IMR-90 (cell line): ENCODE measurements around the gene CDK10. TPM values are rescaled to one million over a fixed set of nuclear protein-coding genes. Genes with fewer than 3 reads are reported as not detected.

ENCODE experiments used
- ATAC-seq: fragments of 200-7000 bp; cut with Tn5 transposase; 2 replicates; pipeline ENCODE4 v1.9.1; 2020; ENCODE audit warnings: low read depth, mild to moderate bottlenecking, moderate library complexity
- BruUV-seq: library from RNA; stranded (reverse); fragments of 400-500 nt; replicated peaks from 2 replicates; lab custom pipeline; 2021; lab: Mats Ljungman, UMichigan
- CTCF ChIA-PET: fragments of 300-600 bp; formaldehyde crosslinking; extraction: SDS; loops from one replicate; lab custom pipeline; 2021; ENCODE audit warnings: antibody characterized with exemption; lab: Yijun Ruan, JAX
- POLR2A ChIA-PET: fragments of 300-600 bp; sonication (Branson Sonifier 250); formaldehyde crosslinking; loops from one replicate; lab custom pipeline; 2022; ENCODE audit warnings: antibody characterized with exemption; ENCODE audit not compliant: unreplicated experiment; lab: Charles Lee
- DNase-seq: peaks from one replicate; pipeline ENCODE4 v3.0.0; 2013
- H2AFZ ChIP-seq: replicated peaks from 2 replicates; pipeline ENCODE3; 2013; ENCODE audit warnings: low read length, mild to moderate bottlenecking; ENCODE audit not compliant: poor library complexity
- H2AK5ac ChIP-seq: 2 replicates; pipeline ENCODE4 v1.6.1; 2013; ENCODE audit warnings: low read depth, low read length, inconsistent platforms
- H2AK9ac ChIP-seq: replicated peaks from 2 replicates; pipeline ENCODE3; 2013; ENCODE audit warnings: mild to moderate bottlenecking, low read depth, low read length, moderate library complexity; ENCODE audit not compliant: poor library complexity
- H2BK120ac ChIP-seq: 2 replicates; pipeline ENCODE4 v1.6.1; 2013; ENCODE audit warnings: low read depth, low read length, inconsistent platforms
- H2BK15ac ChIP-seq: 3 replicates; pipeline ENCODE4 v1.6.1; 2013; ENCODE audit warnings: low read depth, low read length, inconsistent platforms
- H2BK20ac ChIP-seq: 2 replicates; pipeline ENCODE4 v1.6.1; 2013; ENCODE audit warnings: low read depth, mild to moderate bottlenecking, inconsistent platforms, low read length, moderate library complexity
- H2BK5ac ChIP-seq: 2 replicates; pipeline ENCODE4 v1.6.1; 2013; ENCODE audit warnings: mild to moderate bottlenecking, low read depth, low read length, inconsistent platforms; ENCODE audit not compliant: poor library complexity, severe bottlenecking
- H3K14ac ChIP-seq: replicated peaks from 2 replicates; pipeline ENCODE4 v1.6.1; 2013; ENCODE audit warnings: low read depth, low read length, inconsistent platforms
- H3K18ac ChIP-seq: 2 replicates; pipeline ENCODE4 v1.6.1; 2013; ENCODE audit warnings: low read depth, low read length, control low read depth
- H3K23ac ChIP-seq: 2 replicates; pipeline ENCODE4 v1.6.1; 2013; ENCODE audit warnings: low read depth, low read length, inconsistent platforms
- H3K27ac ChIP-seq: 2 replicates; pipeline ENCODE4 v1.5.1; 2013; ENCODE audit warnings: mild to moderate bottlenecking, control low read depth, low read length; ENCODE audit not compliant: insufficient read depth
- H3K27me3 ChIP-seq: 2 replicates; pipeline ENCODE4 v1.6.1; 2013; ENCODE audit warnings: low read length; ENCODE audit not compliant: control insufficient read depth, insufficient read depth
- H3K36me3 ChIP-seq: 2 replicates; pipeline ENCODE4 v1.6.1; 2013; ENCODE audit warnings: low read length, mixed read lengths; ENCODE audit not compliant: control insufficient read depth, insufficient read depth
- H3K4ac ChIP-seq: 2 replicates; pipeline ENCODE4 v1.6.1; 2013; ENCODE audit warnings: low read depth, low read length, inconsistent platforms
- H3K4me1 ChIP-seq: 2 replicates; pipeline ENCODE4 v1.6.1; 2013; ENCODE audit warnings: low read length, mixed read lengths; ENCODE audit not compliant: control insufficient read depth, insufficient read depth
- H3K4me2 ChIP-seq: 2 replicates; pipeline ENCODE4 v1.6.1; 2013; ENCODE audit warnings: low read depth, mild to moderate bottlenecking, control low read depth, low read length, moderate library complexity
- H3K4me3 ChIP-seq: 2 replicates; pipeline ENCODE4 v1.5.1; 2013; ENCODE audit warnings: low read depth, mild to moderate bottlenecking, control low read depth, low read length, moderate library complexity; ENCODE audit not compliant: insufficient read depth
- H3K56ac ChIP-seq: 2 replicates; pipeline ENCODE4 v1.6.1; 2013; ENCODE audit warnings: low read length, inconsistent platforms; ENCODE audit not compliant: insufficient read depth; ENCODE audit errors: extremely low read depth
- H3K79me1 ChIP-seq, 2 experiments: 2 replicates each; pipeline ENCODE4 v1.6.1; 2013; ENCODE audit warnings: low read length in 2 of 2, inconsistent platforms in 1 of 2, low read depth in 1 of 2
- H3K9ac ChIP-seq: 2 replicates; pipeline ENCODE4 v1.6.1; 2013; ENCODE audit warnings: low read depth, low read length, control low read depth
- H3K9me1 ChIP-seq: 2 replicates; pipeline ENCODE4 v1.6.1; 2013; ENCODE audit warnings: low read length, inconsistent platforms; ENCODE audit not compliant: insufficient read depth
- H3K9me3 ChIP-seq: 2 replicates; pipeline ENCODE4 v1.6.1; 2013; ENCODE audit warnings: low read length; ENCODE audit not compliant: control insufficient read depth, insufficient read depth
- H4K20me1 ChIP-seq: 2 replicates; pipeline ENCODE4 v1.6.1; 2013; ENCODE audit warnings: low read length, inconsistent platforms; ENCODE audit not compliant: insufficient read depth
- H4K5ac ChIP-seq: 2 replicates; pipeline ENCODE4 v1.6.1; 2013; ENCODE audit warnings: mild to moderate bottlenecking, low read depth, low read length, control low read depth
- H4K8ac ChIP-seq, 2 experiments: 2 replicates each; pipeline ENCODE4 v1.6.1; 2013; ENCODE audit warnings: low read depth in 2 of 2, low read length in 2 of 2, control low read depth in 1 of 2, inconsistent platforms in 1 of 2
- H4K91ac ChIP-seq: 2 replicates; pipeline ENCODE4 v1.6.1; 2013; ENCODE audit warnings: low read depth, low read length, inconsistent platforms; ENCODE audit not compliant: insufficient read depth
- BHLHE40 ChIP-seq: fragments of 150-350 bp; IDR thresholded peaks from 2 replicates; pipeline ENCODE4 v1.6.1; 2016; ENCODE audit warnings: mild to moderate bottlenecking, low read depth, low read length
- CEBPB ChIP-seq: IDR thresholded peaks from 2 replicates; pipeline ENCODE4 v1.6.1; 2012; ENCODE audit warnings: low read depth, low read length, improper control_type of control experiment
- FOS ChIP-seq: fragments of 150-350 bp; IDR thresholded peaks from 2 replicates; pipeline ENCODE4 v1.6.1; 2016; ENCODE audit warnings: low read depth, low read length
- MAZ ChIP-seq: IDR thresholded peaks from 2 replicates; pipeline ENCODE4 v1.6.1; 2012; ENCODE audit warnings: low read depth, mild to moderate bottlenecking, low read length, improper control_type of control experiment, moderate library complexity, borderline replicate concordance
- MXI1 ChIP-seq: IDR thresholded peaks from 2 replicates; pipeline ENCODE4 v1.6.1; 2012; ENCODE audit warnings: low read depth, mild to moderate bottlenecking, low read length, moderate library complexity, borderline replicate concordance
- POLR2A ChIP-seq: IDR thresholded peaks from 2 replicates; pipeline ENCODE4 v1.6.1; 2012; ENCODE audit warnings: mild to moderate bottlenecking, low read depth, low read length
- SMC3 ChIP-seq: fragments of 150-350 bp; IDR thresholded peaks from 2 replicates; pipeline ENCODE4 v1.6.1; 2016; ENCODE audit warnings: low read depth, mild to moderate bottlenecking, antibody characterized with exemption, low read length, moderate library complexity
- WGBS, 2 experiments: methylation state at CpG; one replicate each; pipeline versions ENCODE4 v1.1.5 to v1.1.7; 2013; ENCODE audit warnings: missing lambda C conversion rate in 2 of 2; ENCODE audit not compliant: insufficient read length in 1 of 2; ENCODE audit errors: extremely low coverage in 2 of 2; 5-methylcytosine and 5-hydroxymethylcytosine counted together
- dilution Hi-C: fragments of 300-500 bp; cut with HindIII; formaldehyde crosslinking; loops from one replicate; pipeline ENCODE4 v1.14.3; 2018; ENCODE audit warnings: low sequenced_read_pairs; ENCODE audit not compliant: unreplicated experiment
- in situ Hi-C: fragments of 300-500 bp; cut with MboI; formaldehyde crosslinking; loops from 3 replicates; pipeline ENCODE4 v1.14.3; 2019; ENCODE audit warnings: low sequenced_read_pairs, inconsistent platforms, mixed read lengths
- intact Hi-C: fragments of 100-400 bp; cut with micrococcal nuclease; formaldehyde crosslinking; loops from 2 replicates; pipeline ENCODE4 v1.10.0; 2022
- polyA plus RNA-seq, 3 experiments: library from polyadenylated mRNA; depleted of rRNA; stranded (reverse); fragments of >200 nt; gene quantifications; 2 replicates each; pipeline ENCODE4 v1.2.3, GENCODE V29; 2012; ENCODE audit warnings: low replicate concordance in 1 of 3
- total RNA-seq: library from RNA; depleted of rRNA; stranded (reverse); fragments of >200 nt; gene quantifications from 2 replicates; pipeline ENCODE4 v1.2.3, GENCODE V29; 2012

Gene CDK10
- total and polyA plus RNA-seq, 2 of the 4 experiments (the other 2 are of a cell fraction) = 19.5 to 61.8 TPM

DNA sequence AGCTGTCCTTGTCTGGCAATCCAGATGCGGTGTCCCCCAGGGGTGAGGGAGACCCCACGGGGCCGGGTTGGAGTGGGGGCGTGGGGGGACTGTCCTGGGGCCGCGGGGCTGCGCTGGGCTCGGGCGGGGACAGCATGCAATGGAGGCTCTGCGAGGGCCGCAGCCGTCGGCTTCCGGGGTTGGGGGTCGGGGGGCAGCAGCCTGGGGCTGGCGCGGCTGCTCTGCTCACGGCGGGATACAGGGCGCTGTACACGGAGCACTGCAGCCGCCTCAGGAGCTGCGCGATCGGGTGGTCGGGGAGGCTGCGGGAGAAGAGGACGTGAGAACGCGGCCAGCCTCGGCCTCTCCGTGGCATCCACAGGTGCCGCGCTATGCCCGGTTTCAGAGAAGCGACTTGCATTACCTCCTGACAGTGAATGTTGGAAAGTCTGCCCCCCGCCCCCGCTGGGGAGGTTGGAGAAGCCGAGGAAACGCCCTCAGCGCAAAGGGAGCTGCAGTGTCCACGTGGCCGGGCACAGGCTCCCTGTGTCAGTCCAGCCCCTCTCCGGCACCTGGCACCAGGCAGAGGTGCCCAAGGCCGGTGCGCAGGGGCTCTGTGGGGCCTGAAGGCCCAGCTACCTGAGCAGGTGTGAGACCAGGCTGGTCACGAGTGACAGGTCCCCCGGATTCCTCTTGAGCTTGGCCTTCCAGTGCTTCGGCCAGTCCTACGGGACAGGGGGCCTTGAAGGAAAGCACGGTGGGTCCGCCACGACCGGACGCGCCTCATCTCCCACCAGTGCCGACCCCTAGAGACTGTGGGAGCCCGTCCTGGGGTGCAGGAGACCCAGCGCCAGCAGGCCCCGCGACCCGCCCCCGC, 24.4 kb downstream of the CDK10 start (continued):
- no peak for TF ChIP-seq FOS
- no peak for TF ChIP-seq CEBPB

DNA sequence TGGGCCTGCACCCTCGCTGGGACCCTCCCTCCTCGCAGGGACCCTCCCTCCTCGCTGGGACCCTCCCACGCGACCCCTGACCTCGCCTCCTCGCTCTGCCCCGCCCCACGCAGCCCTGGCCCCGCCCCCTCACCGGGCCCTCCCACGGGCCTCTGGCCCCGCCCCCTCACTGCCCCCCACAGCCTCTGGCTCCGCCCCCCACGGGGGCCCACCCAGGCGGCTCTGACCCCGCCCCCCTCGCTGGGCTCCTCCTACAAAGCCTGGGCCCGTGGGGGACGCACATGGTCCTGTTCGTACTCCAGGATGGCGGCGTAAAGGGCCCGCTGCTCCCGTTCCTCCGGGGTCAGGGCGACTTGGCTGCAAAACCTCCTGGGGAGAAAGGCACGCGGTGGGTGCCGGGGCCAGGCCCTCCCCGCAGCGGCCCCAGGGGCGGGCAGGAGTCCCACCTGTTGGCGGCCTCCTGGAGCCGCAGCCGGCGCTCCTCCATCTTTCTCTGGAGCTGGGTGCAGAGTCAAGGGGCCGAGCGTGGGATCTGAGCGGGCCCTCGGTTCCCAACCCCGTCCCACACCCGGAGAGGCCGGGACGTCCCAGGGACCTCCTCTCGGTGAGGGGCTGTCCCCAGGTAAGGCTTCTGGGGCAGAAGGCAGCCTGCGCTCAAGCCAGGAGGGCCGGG, 25.2 kb downstream of the CDK10 start:
- Histone ChIP-seq H2BK5ac (no peak overlapping the region), H2AK9ac (peak overlapping the region; percentile 80), H3K18ac (no peak overlapping the region), H3K4me1 (peaks cover 4% of the 10 kb centered on the region), H3K79me1 (peaks cover 0 to 4% of the 10 kb centered on the region in 2 experiments; a peak in 1 of 4 replicates), H2BK20ac (no peak overlapping the region), H2AK5ac (no peak overlapping the region), H3K9ac (peak overlapping the region; percentile 44; the same call in 1 of the 2 replicates), H3K14ac (no peak overlapping the region), H4K8ac (no peak overlapping the region), H4K91ac (no peak overlapping the region), H3K56ac (no peak overlapping the region), H3K27ac (no peak overlapping the region; the same call in 1 of the 2 replicates), H2AFZ (peak overlapping the region; percentile 90), H3K9me3 (no peaks in the 10 kb centered on the region), H3K4me3 (peak overlapping the region; percentile 45; the same call in 1 of the 2 replicates), H4K20me1 (no peaks in the 10 kb centered on the region; the same call in 1 of the 2 replicates), H3K23ac (no peak overlapping the region), H3K4ac (no peak overlapping the region), H2BK120ac (no peak overlapping the region), H4K5ac (no peak overlapping the region), H3K27me3 (no peaks in the 10 kb centered on the region), H2BK15ac (no peak overlapping the region), H3K36me3 (peaks cover 19% of the 10 kb centered on the region; the same call in 1 of the 2 replicates), H3K4me2 (peak overlapping the region; percentile 82), H3K9me1 (no peaks in the 10 kb centered on the region)
- WGBS, 2 experiments = 4% methylated on average over 22 of the region's 48 CpGs; no CpG with 5 or more reads in 1 of the 2 experiments
- DNase-seq (peak; percentile 50), ATAC-seq (peak; percentile 91)
- CTCF ChIA-PET = interaction anchor here (1.4 kb wide), 1 partner anchor 149 kb away, joined by 3 read pairs; no protein-coding TSS in a partner anchor
- intact Hi-C loops = no loop called here
- TF ChIP-seq SMC3 (no peak), BHLHE40 (no peak), MAZ (no peak), POLR2A (peak; percentile 46), MXI1 (peak; percentile 60; the same call in 1 of the 2 replicates)
- in situ Hi-C loops = no loop called here
- POLR2A ChIA-PET = no interaction called here
- dilution Hi-C loops = no loop called here
- no TSS peak for BruUV-seq
